VCaP (cell line): ENCODE results near the gene OPA3.

ENCODE experiments used
- H3K27ac ChIP-seq: fragments of 450-650 bp; 2 replicates; pipeline ENCODE4 v1.5.1; 2017
- TF ChIP-seq, protein P1 (sequence below): fragments of 450-650 bp; conservative IDR thresholded peaks from 2 replicates; pipeline ENCODE4 v1.5.1; 2017; ENCODE audit warnings: mild to moderate bottlenecking, moderate library complexity

The OPA3 gene

DNA sequence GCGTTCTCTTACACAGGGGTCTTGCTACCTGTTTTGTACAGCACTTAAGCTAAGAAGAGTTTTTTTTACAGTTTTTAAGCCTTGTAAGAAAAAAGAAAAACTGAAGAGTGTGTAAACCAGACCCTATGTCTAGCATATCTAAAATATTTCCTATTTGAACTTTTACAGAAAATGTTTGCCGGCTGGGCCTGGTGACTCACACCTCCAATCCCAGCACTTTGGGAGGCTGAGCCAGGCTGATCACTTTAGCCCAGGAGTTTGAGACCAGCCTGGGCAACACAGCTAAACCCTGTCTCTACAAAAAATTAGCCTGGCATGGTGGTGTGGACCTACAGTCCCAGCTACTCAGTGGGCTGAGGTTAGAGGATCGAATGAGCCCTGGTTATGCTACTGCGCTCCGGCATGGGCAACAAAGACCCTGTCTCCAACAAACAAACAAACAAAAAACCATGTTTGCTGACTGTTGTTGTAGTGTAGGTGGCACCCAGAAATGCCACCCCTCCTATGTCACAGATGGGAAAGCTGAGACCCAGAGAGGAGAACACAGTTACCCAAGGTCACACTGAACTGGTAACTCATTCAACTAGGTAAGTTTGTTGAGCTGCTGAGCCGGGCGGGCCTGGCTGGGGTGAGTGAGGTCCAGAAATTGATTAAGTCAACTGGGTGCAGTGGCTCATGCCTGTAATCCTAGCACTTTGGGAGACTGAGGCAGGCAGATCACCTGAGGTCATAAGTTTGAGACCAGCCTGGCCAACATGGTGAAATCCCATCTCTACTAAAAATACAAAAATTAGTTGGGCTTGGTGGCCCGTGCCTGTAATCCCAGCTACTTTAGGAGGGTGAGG, 79.2 kb downstream of the OPA3 start:
- peak overlapping the region; percentile 80; the same call in 1 of the 2 replicates for H3K27ac ChIP-seq
- TF ChIP-seq, protein P1, sequence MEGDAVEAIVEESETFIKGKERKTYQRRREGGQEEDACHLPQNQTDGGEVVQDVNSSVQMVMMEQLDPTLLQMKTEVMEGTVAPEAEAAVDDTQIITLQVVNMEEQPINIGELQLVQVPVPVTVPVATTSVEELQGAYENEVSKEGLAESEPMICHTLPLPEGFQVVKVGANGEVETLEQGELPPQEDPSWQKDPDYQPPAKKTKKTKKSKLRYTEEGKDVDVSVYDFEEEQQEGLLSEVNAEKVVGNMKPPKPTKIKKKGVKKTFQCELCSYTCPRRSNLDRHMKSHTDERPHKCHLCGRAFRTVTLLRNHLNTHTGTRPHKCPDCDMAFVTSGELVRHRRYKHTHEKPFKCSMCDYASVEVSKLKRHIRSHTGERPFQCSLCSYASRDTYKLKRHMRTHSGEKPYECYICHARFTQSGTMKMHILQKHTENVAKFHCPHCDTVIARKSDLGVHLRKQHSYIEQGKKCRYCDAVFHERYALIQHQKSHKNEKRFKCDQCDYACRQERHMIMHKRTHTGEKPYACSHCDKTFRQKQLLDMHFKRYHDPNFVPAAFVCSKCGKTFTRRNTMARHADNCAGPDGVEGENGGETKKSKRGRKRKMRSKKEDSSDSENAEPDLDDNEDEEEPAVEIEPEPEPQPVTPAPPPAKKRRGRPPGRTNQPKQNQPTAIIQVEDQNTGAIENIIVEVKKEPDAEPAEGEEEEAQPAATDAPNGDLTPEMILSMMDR, result no peak

DNA sequence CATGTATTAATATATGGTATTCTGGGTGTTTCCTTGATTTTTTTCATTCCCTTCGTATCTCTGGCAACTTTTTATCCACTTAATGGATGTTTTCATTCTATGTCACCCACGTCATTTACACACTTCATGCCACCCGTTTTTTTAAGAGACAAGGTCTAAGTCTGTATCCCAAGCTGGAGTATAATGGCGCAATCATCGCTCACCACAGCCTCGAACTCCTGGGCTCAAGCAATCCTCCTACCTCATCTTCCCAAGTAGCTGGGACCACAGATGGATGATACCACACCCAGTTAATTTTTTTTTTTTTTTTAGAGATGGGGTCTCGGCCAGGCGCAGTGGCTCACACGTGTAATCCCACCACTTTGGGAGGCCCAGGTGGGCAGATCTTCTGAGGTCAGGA, 80.7 kb downstream of the OPA3 start:
- H3K27ac ChIP-seq, result no peak overlapping the region
- TF ChIP-seq, protein P1, result no peak

DNA sequence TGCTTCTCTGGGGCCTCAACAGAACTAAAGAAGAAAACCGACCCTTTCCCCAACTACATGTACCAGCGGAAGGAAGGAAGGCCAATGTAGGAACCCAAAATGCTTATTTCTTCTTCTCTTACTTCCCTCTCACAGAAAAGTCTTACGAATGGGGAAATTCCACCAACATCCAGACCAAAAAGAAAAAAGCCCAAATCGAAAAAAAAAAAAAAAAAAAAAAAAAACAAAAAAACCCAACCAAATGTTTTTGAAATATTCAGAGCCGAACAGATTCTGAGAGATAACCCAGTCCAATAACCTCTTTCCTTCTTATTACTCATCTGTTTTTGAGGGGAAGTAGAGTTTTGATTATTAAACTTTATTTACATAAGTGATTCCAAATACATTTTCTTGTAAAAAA, 82.5 kb downstream of the OPA3 start:
- TF ChIP-seq, protein P1, result no peak
- no peak overlapping the region for H3K27ac ChIP-seq

DNA sequence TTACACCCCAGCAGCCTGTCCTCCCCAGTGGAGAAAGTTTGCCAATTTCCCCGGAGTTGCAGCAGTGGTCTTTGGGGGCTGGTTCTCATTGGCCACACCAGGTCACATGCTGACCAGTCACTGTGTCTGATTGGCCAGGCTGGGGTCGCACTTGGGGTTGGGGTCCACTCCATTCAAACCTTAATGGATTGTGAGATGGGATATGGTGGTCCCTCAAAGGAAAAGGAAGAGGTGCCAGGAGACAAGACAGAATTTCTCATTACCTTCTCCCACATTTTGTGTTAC, 82.9 kb downstream of the OPA3 start:
- TF ChIP-seq, protein P1, result no peak

GRCh38 chr19:45500918-45501729, 83.5 kb downstream of the OPA3 start:
- H3K27ac ChIP-seq, result no peak overlapping the region
- TF ChIP-seq, protein P1, result no peak

More for the DNA sequence above, 82.9 kb downstream of the OPA3 start:
- H3K27ac ChIP-seq, result no peak overlapping the region

DNA sequence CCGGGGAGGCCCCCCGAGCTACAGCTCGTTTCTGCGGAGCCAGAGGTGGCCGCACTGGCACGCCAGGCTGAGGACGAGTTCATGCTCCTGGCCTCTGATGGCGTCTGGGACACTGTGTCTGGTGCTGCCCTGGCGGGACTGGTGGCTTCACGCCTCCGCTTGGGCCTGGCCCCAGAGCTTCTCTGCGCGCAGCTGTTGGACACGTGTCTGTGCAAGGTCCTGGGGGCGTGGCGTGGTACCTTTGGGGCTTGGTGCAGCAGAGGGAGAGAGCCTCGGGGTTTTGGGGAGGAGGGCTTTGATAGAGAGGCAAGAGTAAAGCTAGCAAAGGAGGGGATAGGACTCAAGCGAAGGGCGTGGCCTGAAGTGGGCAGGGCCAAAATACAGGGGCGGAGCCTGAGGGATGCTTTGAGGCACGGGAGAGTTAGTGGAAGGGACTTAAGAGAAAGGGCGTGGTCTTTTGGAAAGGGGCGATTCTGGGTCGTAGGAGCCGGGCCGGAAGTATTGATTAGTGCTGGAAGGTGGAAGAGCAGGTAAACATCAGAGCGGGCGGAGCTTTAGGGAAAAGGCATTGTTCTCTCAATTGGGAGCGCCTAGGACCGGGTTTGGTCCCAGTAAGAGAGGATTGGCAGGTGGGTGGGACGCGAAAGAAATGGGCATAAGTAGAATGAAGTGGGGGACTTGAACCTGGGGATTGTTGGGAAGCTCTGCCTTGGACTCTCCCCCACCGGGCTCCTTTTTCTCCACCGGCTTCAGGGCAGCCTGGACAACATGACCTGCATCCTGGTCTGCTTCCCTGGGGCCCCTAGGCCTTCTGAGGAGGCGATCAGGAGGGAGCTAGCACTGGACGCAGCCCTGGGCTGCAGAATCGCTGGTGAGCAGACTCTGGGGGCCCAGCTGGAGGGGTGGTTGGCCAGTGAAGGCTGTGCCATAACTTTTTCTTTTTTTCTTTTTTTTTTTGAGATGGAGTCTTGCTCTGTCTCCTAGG, 85.1 kb downstream of the OPA3 start:
- TF ChIP-seq, protein P1, result no peak
- no peak overlapping the region for H3K27ac ChIP-seq
